Mucosa of rectum (tissue), 2 donors: Measurements from ENCODE around the gene HYDIN.

Experiments used
- H3K27ac ChIP-seq, 2 donors: one replicate each; pipeline ENCODE4 v1.7.0; 2013; ENCODE audit warnings: inconsistent platforms in 2 of 2, low read depth in 2 of 2, low read length in 2 of 2
- H3K27me3 ChIP-seq, 2 donors: one replicate each; pipeline ENCODE4 v1.7.0; 2013; ENCODE audit warnings: low read length in 2 of 2; ENCODE audit not compliant: control insufficient read depth in 2 of 2, insufficient read depth in 2 of 2
- H3K36me3 ChIP-seq, 2 donors: one replicate each; pipeline ENCODE4 v1.7.0; 2013; ENCODE audit warnings: low read length in 2 of 2; ENCODE audit not compliant: control insufficient read depth in 2 of 2, insufficient read depth in 2 of 2
- H3K4me1 ChIP-seq, 2 donors: one replicate each; pipeline ENCODE4 v1.7.0; 2013; ENCODE audit warnings: low read length in 2 of 2, mild to moderate bottlenecking in 1 of 2; ENCODE audit not compliant: control insufficient read depth in 2 of 2, insufficient read depth in 2 of 2
- H3K4me3 ChIP-seq, 2 donors: one replicate each; pipeline ENCODE4 v1.7.0; 2013; ENCODE audit warnings: low read length in 2 of 2
- H3K9ac ChIP-seq, 2 donors: one replicate each; pipeline ENCODE4 v1.7.0; 2013; ENCODE audit warnings: low read length in 2 of 2, low read depth in 1 of 2, mild to moderate bottlenecking in 1 of 2
- H3K9me3 ChIP-seq, 2 donors: one replicate each; pipeline ENCODE4 v1.7.0; 2013; ENCODE audit warnings: low read length in 2 of 2; ENCODE audit not compliant: control insufficient read depth in 2 of 2
- donor health status: healthy.
- donor health status: Normal muscosa, but diverticular disease.

The HYDIN gene

DNA sequence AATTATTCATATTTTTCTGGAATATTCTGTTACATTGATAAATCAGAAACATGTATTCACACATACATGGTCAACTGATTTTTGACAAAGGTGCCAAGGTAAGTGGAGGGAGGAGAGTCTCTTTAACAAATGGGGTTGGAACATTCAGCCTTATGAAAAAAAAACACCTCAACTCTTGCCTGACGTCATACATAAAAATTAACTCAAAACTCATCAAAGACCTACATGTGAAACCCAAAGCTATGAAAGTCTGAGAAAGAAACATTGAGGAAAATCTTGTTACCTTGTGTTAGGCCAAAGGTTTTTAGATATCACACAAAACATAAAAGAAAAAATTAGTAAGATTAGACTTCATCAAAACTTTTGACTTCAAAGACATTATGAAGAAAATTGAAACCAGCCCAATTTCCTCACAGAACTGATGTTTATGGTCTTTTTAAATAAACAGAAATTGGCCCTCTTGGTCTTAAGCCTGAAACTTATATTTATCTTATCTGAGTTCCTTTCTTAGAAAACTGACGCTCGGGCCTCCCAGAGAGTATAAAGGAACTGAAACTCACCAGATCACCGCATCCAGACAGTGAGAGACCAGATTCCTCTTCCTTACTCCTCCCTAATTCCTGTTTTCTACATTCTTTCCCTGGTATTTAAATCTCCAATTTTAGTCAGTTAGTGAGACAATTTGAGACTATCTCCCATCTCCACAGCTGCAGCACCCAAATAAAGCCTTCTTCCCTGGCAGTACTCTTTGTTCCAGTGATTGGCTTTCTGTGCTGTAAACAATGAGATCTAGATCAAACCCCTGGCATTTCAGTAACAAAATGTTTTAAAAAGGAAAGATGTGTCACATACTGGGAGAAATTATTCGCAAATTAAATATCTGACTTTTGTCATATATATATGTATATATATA is 4.0 kb downstream of the HYDIN start:
- Histone ChIP-seq H3K36me3 (no peaks in the 10 kb centered on the region), H3K4me3 (no peak overlapping the region), H3K4me1 (no peaks in the 10 kb centered on the region), H3K27me3 (no peaks in the 10 kb centered on the region), H3K27ac (no peak overlapping the region), H3K9ac (no peak overlapping the region), H3K9me3 (peaks cover 3 to 5% of the 10 kb centered on the region in 2 donors)

DNA sequence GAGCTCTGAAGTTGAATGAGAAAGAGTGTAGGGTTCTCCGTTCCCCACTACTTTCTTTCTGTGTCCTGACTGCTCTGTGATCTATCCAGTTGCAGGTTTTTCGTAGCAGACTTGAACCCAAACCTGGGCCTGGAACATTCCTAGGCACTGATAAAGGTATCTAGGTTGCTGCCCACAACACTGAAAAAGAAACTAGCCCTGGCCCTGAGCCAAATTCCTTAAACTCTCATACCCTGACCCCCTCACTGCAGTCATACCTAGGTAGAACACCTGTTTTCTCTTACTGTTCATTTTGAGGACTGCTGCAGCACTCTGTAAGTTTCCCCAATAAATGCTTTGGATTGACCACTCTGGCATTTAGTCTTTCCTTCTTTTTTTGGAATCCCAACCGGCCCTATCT is 5.4 kb downstream of the HYDIN start:
- Histone ChIP-seq H3K9ac (no peak overlapping the region), H3K4me3 (no peak overlapping the region), H3K4me1 (no peaks in the 10 kb centered on the region), H3K27ac (no peak overlapping the region), H3K27me3 (no peaks in the 10 kb centered on the region), H3K36me3 (no peaks in the 10 kb centered on the region), H3K9me3 (peaks cover 3 to 4% of the 10 kb centered on the region in 2 donors)

DNA sequence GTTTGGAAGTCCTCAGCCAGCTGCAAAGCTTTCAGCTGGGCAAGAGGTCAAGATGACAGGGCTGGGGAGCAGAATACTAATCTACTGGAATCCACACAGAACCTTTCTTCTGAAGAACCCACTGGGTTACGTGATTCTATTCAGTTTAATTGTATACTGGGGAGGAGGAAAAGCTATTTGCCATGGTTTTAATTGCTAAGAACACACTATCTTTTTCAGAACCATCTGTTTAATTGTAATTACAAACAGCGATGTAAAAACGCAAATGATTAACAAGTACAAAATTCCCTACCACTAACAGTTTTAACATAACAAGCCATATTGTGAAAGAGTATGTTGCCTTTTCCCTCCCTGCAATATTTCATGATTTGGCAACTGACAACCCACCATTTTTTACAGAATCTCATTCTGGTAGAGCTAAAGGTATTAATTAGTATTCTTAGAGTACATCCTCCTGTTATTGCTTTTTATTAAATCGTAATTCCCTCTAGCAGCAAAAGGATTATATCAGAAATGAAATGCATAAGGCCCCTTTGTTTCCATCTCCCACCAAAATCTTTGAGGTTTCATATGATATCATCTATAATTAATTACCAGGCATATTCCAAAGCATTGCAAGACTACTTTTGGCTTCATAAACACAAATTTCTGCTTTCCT is 12.1 kb downstream of the HYDIN start:
- no peak overlapping the region for H3K27ac ChIP-seq
- H3K9ac ChIP-seq: no peak overlapping the region

GRCh38 chr16:71217506-71217905 is 13.0 kb downstream of the HYDIN start:
- Histone ChIP-seq H3K27me3 (no peaks in the 10 kb centered on the region), H3K27ac (no peak overlapping the region), H3K9ac (no peak overlapping the region), H3K4me3 (no peak overlapping the region), H3K36me3 (no peaks in the 10 kb centered on the region), H3K9me3 (no peaks in the 10 kb centered on the region), H3K4me1 (no peaks in the 10 kb centered on the region)

More for the DNA sequence above, 12.1 kb downstream of the HYDIN start:
- H3K36me3 ChIP-seq: no peaks in the 10 kb centered on the region
- no peak overlapping the region for H3K4me3 ChIP-seq
- H3K27me3 ChIP-seq: no peaks in the 10 kb centered on the region
- H3K9me3 ChIP-seq: no peaks in the 10 kb centered on the region
- H3K4me1 ChIP-seq: no peaks in the 10 kb centered on the region

- Histone ChIP-seq H3K4me1 (no peaks in the 10 kb centered on the region), H3K9ac (no peak overlapping the region), H3K36me3 (no peaks in the 10 kb centered on the region), H3K27me3 (no peaks in the 10 kb centered on the region), H3K27ac (no peak overlapping the region), H3K4me3 (no peak overlapping the region), H3K9me3 (no peaks in the 10 kb centered on the region)
Measured at GRCh38 chr16:71216714-71217113, 13.8 kb downstream of the HYDIN start.

- Histone ChIP-seq H3K36me3 (no peaks in the 10 kb centered on the region), H3K9ac (no peak overlapping the region), H3K27ac (no peak overlapping the region), H3K27me3 (no peaks in the 10 kb centered on the region), H3K4me3 (no peak overlapping the region), H3K9me3 (no peaks in the 10 kb centered on the region), H3K4me1 (no peaks in the 10 kb centered on the region)
Measured at GRCh38 chr16:71214746-71215381, 15.7 kb downstream of the HYDIN start.

DNA sequence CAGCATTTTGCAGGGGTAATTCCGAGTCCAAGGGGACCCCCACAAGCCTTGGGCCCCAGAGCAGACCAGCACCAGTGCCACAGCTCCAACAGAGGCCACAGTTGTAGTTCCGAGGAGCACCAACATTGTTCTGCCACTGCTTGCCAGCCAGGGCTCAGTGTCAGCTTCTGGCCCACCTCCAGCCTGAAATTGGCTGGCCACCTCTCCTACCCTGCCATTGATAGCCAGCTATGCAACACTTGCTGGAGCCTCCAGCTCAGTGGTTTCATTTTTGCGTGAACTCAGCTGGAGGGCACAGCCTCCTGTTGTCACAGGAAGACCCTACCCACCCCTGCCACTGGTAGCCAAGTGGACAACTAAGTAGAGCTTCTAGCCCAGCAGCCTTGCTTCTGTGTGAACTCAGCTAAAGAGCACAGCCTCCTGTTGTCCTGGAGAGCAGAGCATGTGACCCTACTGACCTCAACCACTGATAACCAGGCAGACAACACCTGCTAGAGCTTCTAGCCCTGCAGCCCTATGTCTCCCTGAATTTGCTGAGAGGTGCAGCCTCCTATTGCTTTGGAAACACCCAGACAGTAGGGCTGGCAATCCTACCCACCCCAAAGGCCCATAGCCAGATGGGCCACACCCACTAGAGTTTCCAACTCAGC is 24.9 kb downstream of the HYDIN start:
- Histone ChIP-seq H3K9me3 (peaks cover 3 to 7% of the 10 kb centered on the region in 2 donors), H3K9ac (no peak overlapping the region), H3K4me1 (no peaks in the 10 kb centered on the region), H3K27me3 (no peaks in the 10 kb centered on the region), H3K27ac (no peak overlapping the region), H3K4me3 (no peak overlapping the region), H3K36me3 (no peaks in the 10 kb centered on the region)

GRCh38 chr16:71203631-71204030 is 26.9 kb downstream of the HYDIN start:
- H3K9me3 ChIP-seq: peaks cover 3 to 7% of the 10 kb centered on the region in 2 donors
- H3K4me3 ChIP-seq: no peak overlapping the region
- no peak overlapping the region for H3K9ac ChIP-seq
- H3K27me3 ChIP-seq: no peaks in the 10 kb centered on the region
- H3K36me3 ChIP-seq: no peaks in the 10 kb centered on the region
- no peak overlapping the region for H3K27ac ChIP-seq
- no peaks in the 10 kb centered on the region for H3K4me1 ChIP-seq

DNA sequence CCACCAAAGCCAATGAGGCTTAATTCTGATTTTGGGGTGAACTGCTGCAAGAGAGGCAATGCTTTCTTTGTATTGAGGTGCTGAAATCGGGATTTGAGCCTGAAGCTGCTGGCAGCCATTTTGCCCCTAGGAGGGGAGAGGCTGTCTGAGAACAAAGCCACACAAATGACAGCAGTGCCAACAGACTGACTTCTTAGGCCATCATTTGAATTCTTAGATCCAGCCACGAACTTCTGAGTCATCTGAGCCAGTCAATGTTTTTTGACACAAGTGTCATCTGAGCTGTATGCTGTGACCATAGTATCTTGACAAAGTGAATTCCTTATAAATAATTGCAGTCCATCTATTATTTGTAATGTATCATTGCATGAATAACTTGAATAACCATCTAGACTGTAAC is 29.0 kb downstream of the HYDIN start:
- Histone ChIP-seq H3K27ac (no peak overlapping the region), H3K9me3 (peaks cover 0 to 4% of the 10 kb centered on the region in 2 donors), H3K9ac (no peak overlapping the region), H3K4me3 (no peak overlapping the region), H3K36me3 (no peaks in the 10 kb centered on the region), H3K27me3 (no peaks in the 10 kb centered on the region), H3K4me1 (no peaks in the 10 kb centered on the region)

GRCh38 chr16:71201054-71201453 is 29.5 kb downstream of the HYDIN start:
- Histone ChIP-seq H3K4me3 (no peak overlapping the region), H3K9ac (no peak overlapping the region), H3K9me3 (peaks cover 0 to 4% of the 10 kb centered on the region in 2 donors), H3K4me1 (no peaks in the 10 kb centered on the region), H3K27me3 (no peaks in the 10 kb centered on the region), H3K27ac (no peak overlapping the region), H3K36me3 (no peaks in the 10 kb centered on the region)
